NT2/D1 (cell line): ENCODE measurements around the gene BTC.
A peak's percentile ranks its signal among the peaks of the same experiment; 100 is the strongest.
"Not testable (repeated sequence)": the region's sequence is repeated elsewhere in the genome, so short reads cannot be mapped to it uniquely, and the experiment has no call there.

Source experiments
- DNase-seq: peaks from one replicate; pipeline ENCODE4 v3.0.0-alpha.2; 2011; ENCODE audit warnings: low read depth, low spot score
- H3K27me3 ChIP-seq: 2 replicates; pipeline ENCODE4 v1.6.0; 2011; ENCODE audit warnings: mild to moderate bottlenecking; ENCODE audit not compliant: insufficient read length, insufficient read depth
- H3K36me3 ChIP-seq: 2 replicates; pipeline ENCODE4 v1.6.1; 2011; ENCODE audit warnings: mild to moderate bottlenecking, low read length, mixed read lengths; ENCODE audit not compliant: insufficient read depth, insufficient read length
- H3K4me1 ChIP-seq: 2 replicates; pipeline ENCODE4 v1.5.1; 2011; ENCODE audit not compliant: insufficient read depth, insufficient read length
- H3K4me3 ChIP-seq: 2 replicates; pipeline ENCODE4 v1.5.1; 2011; ENCODE audit warnings: low read depth; ENCODE audit not compliant: insufficient read length
- H3K9ac ChIP-seq: 2 replicates; pipeline ENCODE4 v1.6.0; 2011; ENCODE audit warnings: low read depth; ENCODE audit not compliant: insufficient read length
- H3K9me3 ChIP-seq: 2 replicates; pipeline ENCODE4 v1.5.1; 2011; ENCODE audit warnings: mild to moderate bottlenecking, low read length; ENCODE audit not compliant: insufficient read depth
- SUZ12 ChIP-seq: IDR thresholded peaks from 2 replicates; pipeline ENCODE4 v1.6.1; 2011; ENCODE audit not compliant: insufficient read length, insufficient read depth; ENCODE audit errors: extremely low read depth
- YY1 ChIP-seq: IDR thresholded peaks from 2 replicates; pipeline ENCODE4 v1.6.1; 2011; ENCODE audit not compliant: insufficient read length, insufficient read depth
- ZNF274 ChIP-seq: IDR thresholded peaks from 2 replicates; pipeline ENCODE4 v1.6.1; 2011; ENCODE audit warnings: mild to moderate bottlenecking, low read depth, low read length

BTC gene

GRCh38 chr4:74814052-74814451 lies 19.7 kb upstream of the BTC start:
- Histone ChIP-seq H3K27me3 (no peaks in the 10 kb centered on the region), H3K36me3 (no peaks in the 10 kb centered on the region), H3K9me3 (no peaks in the 10 kb centered on the region), H3K4me3 (no peak overlapping the region), H3K9ac (no peak overlapping the region), H3K4me1 (no peaks in the 10 kb centered on the region)
- no peak for DNase-seq
- no peak for TF ChIP-seq ZNF274
- TF ChIP-seq YY1, result no peak
- TF ChIP-seq SUZ12, result no peak

GRCh38 chr4:74812056-74812455 lies 17.7 kb upstream of the BTC start:
- H3K36me3 ChIP-seq, H3K9me3 ChIP-seq, H3K4me3 ChIP-seq, H3K9ac ChIP-seq, DNase-seq, H3K27me3 ChIP-seq, H3K4me1 ChIP-seq: not testable (repeated sequence)

- Histone ChIP-seq H3K9ac (no peak overlapping the region), H3K27me3 (no peaks in the 10 kb centered on the region), H3K36me3 (no peaks in the 10 kb centered on the region), H3K9me3 (no peaks in the 10 kb centered on the region), H3K4me3 (no peak overlapping the region), H3K4me1 (no peaks in the 10 kb centered on the region)
- TF ChIP-seq SUZ12 (no peak), ZNF274 (no peak), YY1 (no peak)
- DNase-seq, result no peak
These were observed 11.3 kb upstream of the BTC start for GRCh38 chr4:74805601-74806000.

- H3K36me3 ChIP-seq, result no peaks in the 10 kb centered on the region
- no peak overlapping the region for H3K9ac ChIP-seq
- DNase-seq, result no peak
- H3K4me1 ChIP-seq, result no peaks in the 10 kb centered on the region
- no peak overlapping the region for H3K4me3 ChIP-seq
- TF ChIP-seq YY1, result no peak
- no peak for TF ChIP-seq ZNF274
- no peaks in the 10 kb centered on the region for H3K9me3 ChIP-seq
- no peaks in the 10 kb centered on the region for H3K27me3 ChIP-seq
These were observed 6.0 kb upstream of the BTC start for GRCh38 chr4:74800310-74800709.

- no peak for DNase-seq
- no peak overlapping the region for H3K9ac ChIP-seq
- H3K4me3 ChIP-seq, result no peak overlapping the region
- peaks cover 11% of the 10 kb centered on the region for H3K27me3 ChIP-seq
- no peaks in the 10 kb centered on the region for H3K36me3 ChIP-seq
- no peaks in the 10 kb centered on the region for H3K9me3 ChIP-seq
- TF ChIP-seq YY1, result no peak
- no peak for TF ChIP-seq SUZ12
- TF ChIP-seq ZNF274, result no peak
- H3K4me1 ChIP-seq, result no peaks in the 10 kb centered on the region
These were observed 2.3 kb upstream of the BTC start for GRCh38 chr4:74796631-74797030.

- H3K4me1 ChIP-seq, result no peaks in the 10 kb centered on the region
- H3K9ac ChIP-seq, result peak overlapping the region; percentile 50
- H3K9me3 ChIP-seq, result no peaks in the 10 kb centered on the region
- no peaks in the 10 kb centered on the region for H3K36me3 ChIP-seq
- peaks cover 11% of the 10 kb centered on the region for H3K27me3 ChIP-seq
- TF ChIP-seq SUZ12, result no peak
- no peak for TF ChIP-seq YY1
- TF ChIP-seq ZNF274, result no peak
- peak overlapping the region; percentile 43 for H3K4me3 ChIP-seq
- peak; percentile 49 for DNase-seq
These were observed 454 bp downstream of the BTC start for GRCh38 chr4:74793757-74794381.

GRCh38 chr4:74790652-74791051 lies 3.7 kb downstream of the BTC start:
- H3K36me3 ChIP-seq, result no peaks in the 10 kb centered on the region
- H3K9ac ChIP-seq, result no peak overlapping the region
- H3K27me3 ChIP-seq, result peaks cover 11% of the 10 kb centered on the region
- TF ChIP-seq YY1 (no peak), ZNF274 (no peak)
- no peaks in the 10 kb centered on the region for H3K9me3 ChIP-seq
- no peak for DNase-seq
- no peak overlapping the region for H3K4me3 ChIP-seq
- H3K4me1 ChIP-seq, result no peaks in the 10 kb centered on the region

GRCh38 chr4:74789518-74789917 lies 4.8 kb downstream of the BTC start:
- TF ChIP-seq ZNF274 (no peak), YY1 (no peak), SUZ12 (no peak)
- H3K4me1 ChIP-seq, result no peaks in the 10 kb centered on the region
- H3K36me3 ChIP-seq, result no peaks in the 10 kb centered on the region
- no peak overlapping the region for H3K4me3 ChIP-seq
- H3K9ac ChIP-seq, result no peak overlapping the region
- peaks cover 10% of the 10 kb centered on the region for H3K27me3 ChIP-seq
- no peak for DNase-seq
- no peaks in the 10 kb centered on the region for H3K9me3 ChIP-seq
